Measurements from ENCODE around the gene CES2.

DNA sequence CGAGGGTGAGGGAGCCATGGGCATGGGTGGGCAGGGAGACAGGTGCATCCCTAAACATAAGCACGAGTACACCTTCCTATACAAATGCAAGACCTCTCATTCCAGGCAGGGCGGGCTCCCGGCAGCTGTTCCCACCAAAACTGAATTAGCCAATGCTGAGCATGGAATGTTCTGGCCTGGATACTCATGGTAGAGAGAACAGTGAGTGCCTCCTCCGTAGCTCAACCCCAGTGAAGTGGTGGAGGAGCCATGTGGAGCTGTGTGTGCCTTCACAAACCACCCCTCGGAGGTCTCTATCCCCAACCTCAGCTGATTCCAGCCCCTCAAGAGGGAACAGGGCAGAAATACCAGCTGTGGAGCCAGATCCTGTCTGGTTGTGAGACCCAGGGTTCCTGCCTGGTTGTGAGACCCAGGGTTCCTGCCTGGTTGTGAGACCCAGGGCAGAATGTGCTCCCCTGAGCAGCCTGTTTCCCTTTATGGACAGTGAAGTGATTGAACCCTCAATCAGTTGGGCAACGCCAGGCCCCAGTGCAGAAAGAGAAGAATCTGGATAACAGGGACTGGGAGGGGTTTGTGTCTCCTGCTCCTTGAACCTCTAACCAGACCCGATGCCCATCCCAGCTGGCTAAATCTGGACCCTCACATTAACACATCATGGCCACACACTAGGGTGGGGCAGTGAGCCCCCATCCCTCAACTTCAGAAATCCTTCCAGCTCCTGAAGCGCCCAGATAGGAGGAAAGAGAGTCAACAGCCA is 14.2 kb upstream of the CES2 start:
- TF ChIP-seq YY1 (IDR thresholded peaks at IDR 0.05; ENCODE audit: low read depth): no peak
- TF ChIP-seq EZH2phosphoT487 (IDR thresholded peaks at IDR 0.05; ENCODE audit: borderline replicate concordance, low read depth): no peak
- TF ChIP-seq CTCF (IDR thresholded peaks at IDR 0.05): no peak
- TF ChIP-seq REST (IDR thresholded peaks at IDR 0.05; ENCODE audit: low read depth, low read length): no peak

Measured in SK-N-SH (cell line).